Stimulated activated naive B cell treated with anti-CD40 and anti-IgM and Interleukin-4, amounts not matched to agents 10 μg/mL and 1 μg/mL and 100 μg/mL, for 72 hours (primary cell): ENCODE measurements around the gene MOSPD3.

Experiments used
- ATAC-seq, 2 donors: fragments of 150-1000 bp; cut with Tn5 transposase; replicated peaks; 2 replicates each; pipeline ENCODE4 v1.10.0; 2021; ENCODE audit warnings: moderate library complexity in 1 of 2
- DNase-seq: peaks from one replicate; pipeline ENCODE4 v3.0.0; 2021
- H3K27ac Mint-ChIP-seq: one replicate; pipeline ENCODE4 v1.8.0; 2022; ENCODE audit warnings: mild to moderate bottlenecking, mixed read lengths
- H3K27me3 Mint-ChIP-seq, 2 donors: one replicate each; pipeline ENCODE4 v1.8.0; 2022; ENCODE audit warnings: mixed read lengths in 2 of 2
- H3K36me3 Mint-ChIP-seq, 2 donors: one replicate each; pipeline ENCODE4 v1.8.0; 2022; ENCODE audit warnings: mixed read lengths in 2 of 2, mild to moderate bottlenecking in 1 of 2
- H3K4me1 Mint-ChIP-seq, 2 donors: one replicate each; pipeline ENCODE4 v1.8.0; 2022; ENCODE audit warnings: mixed read lengths in 2 of 2, mild to moderate bottlenecking in 1 of 2
- H3K4me3 Mint-ChIP-seq, 2 donors: one replicate each; pipeline ENCODE4 v1.8.0; 2022; ENCODE audit warnings: mild to moderate bottlenecking in 2 of 2, mixed read lengths in 2 of 2, moderate library complexity in 1 of 2
- H3K9me3 Mint-ChIP-seq, 2 donors: one replicate each; pipeline ENCODE4 v1.8.0; 2022; ENCODE audit warnings: mixed read lengths in 2 of 2, mild to moderate bottlenecking in 1 of 2

Gene MOSPD3

DNA sequence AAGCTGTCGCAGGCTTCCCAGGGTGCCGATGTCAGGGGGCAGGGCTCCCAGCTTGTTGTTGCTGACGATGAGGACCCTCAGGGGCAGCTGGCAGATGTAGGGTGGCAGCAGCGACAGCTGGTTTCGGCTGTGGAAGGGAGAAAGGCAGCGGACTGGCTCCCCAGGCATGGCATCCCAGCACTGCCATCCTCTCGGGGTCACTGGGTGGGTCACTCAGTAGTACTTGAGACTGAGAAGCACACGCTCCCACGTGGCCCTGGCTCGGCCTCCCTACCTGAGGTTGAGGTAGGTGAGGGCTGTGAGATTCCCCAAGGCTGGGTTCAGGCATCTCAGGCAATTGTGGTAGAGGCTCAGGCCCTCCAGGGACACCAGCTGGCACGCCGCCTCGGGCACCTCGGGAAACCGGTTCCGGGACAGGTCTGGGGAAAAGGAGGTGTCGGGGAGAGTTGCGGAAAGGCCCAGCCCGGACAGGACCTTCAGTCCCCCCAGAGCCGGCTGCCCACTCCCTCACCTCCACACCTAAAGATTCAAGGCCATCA lies 30.2 kb upstream of the MOSPD3 start:
- DNase-seq (no peak), ATAC-seq (no peak)
- H3K27me3 Mint-ChIP-seq: no peaks in the 10 kb centered on the region
- H3K4me3 Mint-ChIP-seq: no peak overlapping the region
- H3K36me3 Mint-ChIP-seq: peaks cover 24 to 34% of the 10 kb centered on the region in 2 donors
- H3K27ac Mint-ChIP-seq: no peak overlapping the region
- H3K9me3 Mint-ChIP-seq: no peaks in the 10 kb centered on the region
- H3K4me1 Mint-ChIP-seq: peaks cover 28 to 42% of the 10 kb centered on the region in 2 donors

DNA sequence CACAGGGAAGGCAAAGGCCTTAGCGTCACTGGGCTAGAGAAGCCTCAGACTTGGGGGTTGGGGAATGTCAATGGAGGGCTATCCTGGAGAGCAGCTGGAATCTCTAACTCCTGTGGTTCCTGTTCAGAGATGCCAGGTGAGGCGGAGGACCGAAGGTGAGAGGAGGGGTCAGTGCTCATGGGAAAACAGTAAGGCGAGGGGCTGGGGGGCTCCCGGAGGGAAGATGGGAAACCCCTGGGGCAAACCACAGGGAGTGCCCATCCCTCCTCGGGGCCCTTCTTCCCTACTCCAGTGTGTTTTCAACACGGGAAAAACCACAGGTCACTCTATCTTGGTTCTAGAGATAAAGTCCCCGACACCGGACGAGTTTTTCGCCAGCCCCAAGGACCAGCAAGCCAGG lies 29.7 kb upstream of the MOSPD3 start:
- H3K4me3 Mint-ChIP-seq: peak overlapping the region in 1 of 2 donors; percentile 22
- H3K36me3 Mint-ChIP-seq: peaks cover 21 to 31% of the 10 kb centered on the region in 2 donors
- ATAC-seq: no peak
- DNase-seq: no peak
- peak overlapping the region; percentile 93 for H3K27ac Mint-ChIP-seq
- H3K27me3 Mint-ChIP-seq: no peaks in the 10 kb centered on the region
- H3K9me3 Mint-ChIP-seq: no peaks in the 10 kb centered on the region
- H3K4me1 Mint-ChIP-seq: peaks cover 28 to 45% of the 10 kb centered on the region in 2 donors

- Mint-ChIP-seq H3K27me3 (no peaks in the 10 kb centered on the region), H3K4me1 (peaks cover 28 to 45% of the 10 kb centered on the region in 2 donors), H3K4me3 (peak overlapping the region; percentile 94 to 98), H3K36me3 (peaks cover 14 to 23% of the 10 kb centered on the region in 2 donors), H3K27ac (peak overlapping the region; percentile 93), H3K9me3 (no peaks in the 10 kb centered on the region)
- peak; percentile 56 for DNase-seq
- peak; percentile 16 to 17 for ATAC-seq
Observed at GRCh38 chr7:100583132-100584053, 28.9 kb upstream of the MOSPD3 start.

- no peaks in the 10 kb centered on the region for H3K9me3 Mint-ChIP-seq
- H3K4me3 Mint-ChIP-seq: peak overlapping the region; percentile 94 to 98
- ATAC-seq: peak in 1 of 2 donors; percentile 4
Observed at GRCh38 chr7:100584054-100584682, 28.2 kb upstream of the MOSPD3 start.

GRCh38 chr7:100584683-100585510 lies 27.4 kb upstream of the MOSPD3 start:
- H3K9me3 Mint-ChIP-seq: no peaks in the 10 kb centered on the region
- H3K36me3 Mint-ChIP-seq: peaks cover 0 to 16% of the 10 kb centered on the region in 2 donors
- DNase-seq (no peak), ATAC-seq (no peak)
- H3K27ac Mint-ChIP-seq: peak overlapping the region; percentile 97
- peaks cover 26 to 45% of the 10 kb centered on the region in 2 donors for H3K4me1 Mint-ChIP-seq
- peaks cover 7 to 8% of the 10 kb centered on the region in 2 donors for H3K27me3 Mint-ChIP-seq
- H3K4me3 Mint-ChIP-seq: peak overlapping the region; percentile 94 to 98

More at GRCh38 chr7:100584054-100584682, 28.2 kb upstream of the MOSPD3 start:
- peak overlapping the region; percentile 97 for H3K27ac Mint-ChIP-seq
- H3K36me3 Mint-ChIP-seq: peaks cover 6 to 16% of the 10 kb centered on the region in 2 donors
- DNase-seq: no peak
- peaks cover 26 to 45% of the 10 kb centered on the region in 2 donors for H3K4me1 Mint-ChIP-seq
- peaks cover 0 to 1% of the 10 kb centered on the region in 2 donors for H3K27me3 Mint-ChIP-seq

GRCh38 chr7:100585511-100586265 lies 26.7 kb upstream of the MOSPD3 start, which contains the start of gene LRCH4:
LRCH4 (minus strand) TSS chr7:100586129; CDS start chr7:100586100, 29 bp downstream.
- Mint-ChIP-seq H3K27me3 (peaks cover 15% of the 10 kb centered on the region in 2 donors), H3K27ac (peak within 1 kb of the TSS; percentile 97), H3K9me3 (no peaks in the 10 kb centered on the region), H3K36me3 (peaks cover 0 to 16% of the 10 kb centered on the region in 2 donors), H3K4me3 (peak within 1 kb of the TSS; percentile 94 to 98), H3K4me1 (peaks cover 32 to 45% of the 10 kb centered on the region in 2 donors)
- ATAC-seq: peak; percentile 26 to 34
- peak; percentile 44 for DNase-seq

GRCh38 chr7:100586266-100587025 lies 25.9 kb upstream of the MOSPD3 start, which contains the start of gene FBXO24:
FBXO24 (plus strand) TSS chr7:100586328; CDS start chr7:100586626, 298 bp downstream.
- Mint-ChIP-seq H3K36me3 (peaks cover 0 to 16% of the 10 kb centered on the region in 2 donors), H3K27ac (peak within 1 kb of the TSS; percentile 97), H3K4me3 (peak within 1 kb of the TSS; percentile 94 to 98), H3K4me1 (peaks cover 32 to 45% of the 10 kb centered on the region in 2 donors), H3K27me3 (peaks cover 15 to 16% of the 10 kb centered on the region in 2 donors), H3K9me3 (no peaks in the 10 kb centered on the region)
- DNase-seq: peak; percentile 100
- peak; percentile 85 to 88 for ATAC-seq

DNA sequence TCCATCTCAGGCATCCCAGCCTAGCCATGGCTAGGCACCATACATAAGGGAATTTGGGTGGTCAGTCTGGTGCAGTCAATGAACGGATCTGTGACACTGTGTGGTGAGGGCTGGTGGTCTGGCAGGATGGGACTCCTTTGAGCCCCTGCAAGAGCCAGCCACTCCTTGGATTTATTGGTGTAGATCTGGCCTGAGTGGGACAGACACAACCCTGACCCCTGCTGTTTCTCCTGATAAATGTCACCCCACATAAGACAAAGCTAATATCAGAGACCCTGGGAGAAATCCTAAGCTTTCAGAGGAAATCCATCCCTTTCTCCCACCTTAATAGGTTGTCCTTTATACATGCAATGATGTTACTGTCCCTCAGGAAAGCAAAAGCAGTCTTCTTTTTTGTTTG lies 23.9 kb upstream of the MOSPD3 start:
- DNase-seq: no peak
- Mint-ChIP-seq H3K4me3 (no peak overlapping the region), H3K27me3 (peaks cover 22 to 24% of the 10 kb centered on the region in 2 donors), H3K9me3 (no peaks in the 10 kb centered on the region), H3K36me3 (peaks cover 0 to 5% of the 10 kb centered on the region in 2 donors), H3K27ac (no peak overlapping the region), H3K4me1 (peaks cover 26 to 33% of the 10 kb centered on the region in 2 donors)
- no peak for ATAC-seq

- no peak overlapping the region for H3K4me3 Mint-ChIP-seq
- ATAC-seq (no peak), DNase-seq (no peak)
- H3K9me3 Mint-ChIP-seq: no peaks in the 10 kb centered on the region
- no peak overlapping the region for H3K27ac Mint-ChIP-seq
- peaks cover 28 to 30% of the 10 kb centered on the region in 2 donors for H3K27me3 Mint-ChIP-seq
- H3K36me3 Mint-ChIP-seq: peaks cover 0 to 5% of the 10 kb centered on the region in 2 donors
- peaks cover 18 to 23% of the 10 kb centered on the region in 2 donors for H3K4me1 Mint-ChIP-seq
Observed at GRCh38 chr7:100589341-100589947, 22.9 kb upstream of the MOSPD3 start.

GRCh38 chr7:100590077-100590737 lies 22.1 kb upstream of the MOSPD3 start:
- Mint-ChIP-seq H3K4me1 (peaks cover 11 to 15% of the 10 kb centered on the region in 2 donors), H3K27me3 (peaks cover 30 to 32% of the 10 kb centered on the region in 2 donors), H3K36me3 (peaks cover 0 to 2% of the 10 kb centered on the region in 2 donors), H3K4me3 (no peak overlapping the region), H3K9me3 (no peaks in the 10 kb centered on the region), H3K27ac (no peak overlapping the region)
- DNase-seq: no peak
- ATAC-seq: no peak

DNA sequence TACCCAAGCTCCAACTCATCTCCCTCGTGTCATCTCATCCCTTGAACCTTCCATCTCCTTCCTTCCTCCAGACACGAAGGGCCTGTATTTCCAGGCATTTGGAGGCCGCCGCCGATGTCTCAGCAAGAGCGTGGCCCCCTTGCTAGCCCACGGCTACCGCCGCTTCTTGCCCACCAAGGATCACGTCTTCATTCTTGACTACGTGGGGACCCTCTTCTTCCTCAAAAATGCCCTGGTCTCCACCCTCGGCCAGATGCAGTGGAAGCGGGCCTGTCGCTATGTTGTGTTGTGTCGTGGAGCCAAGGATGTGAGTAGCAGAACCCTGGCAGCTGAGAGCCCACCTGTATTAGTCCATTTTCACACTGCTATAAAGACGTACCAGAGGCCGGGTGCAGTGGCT lies 20.7 kb upstream of the MOSPD3 start:
- no peaks in the 10 kb centered on the region for H3K36me3 Mint-ChIP-seq
- peaks cover 7 to 8% of the 10 kb centered on the region in 2 donors for H3K4me1 Mint-ChIP-seq
- DNase-seq (no peak), ATAC-seq (no peak)
- H3K27ac Mint-ChIP-seq: no peak overlapping the region
- no peak overlapping the region for H3K4me3 Mint-ChIP-seq
- H3K27me3 Mint-ChIP-seq: peaks cover 30 to 33% of the 10 kb centered on the region in 2 donors
- H3K9me3 Mint-ChIP-seq: no peaks in the 10 kb centered on the region
